HT1080 (cell line): Measurements from ENCODE around the gene RMND5B. TPM values are rescaled to one million over a fixed set of nuclear protein-coding genes. Genes with fewer than 3 reads are reported as not detected.
"Not testable (repeated sequence)": the region's sequence is repeated elsewhere in the genome, so short reads cannot be mapped to it uniquely, and the experiment has no call there.

Experiments used
- DNase-seq: peaks from one replicate; pipeline ENCODE4 v3.0.0-alpha.2; 2015; ENCODE audit warnings: low read depth
- total RNA-seq: library from RNA; depleted of rRNA; stranded (reverse); fragments of >200 nt; shearing (Covaris generic); gene quantifications from 2 replicates; pipeline ENCODE4 v1.2.3, GENCODE V29; 2014

RMND5B gene
- total RNA-seq, 1 experiment from 2014 or later: 23.0 TPM

- DNase-seq: no peak
Measured at GRCh38 chr5:178165581-178165980, 34.8 kb downstream of the RMND5B start.

- DNase-seq: no peak
Measured at GRCh38 chr5:178170455-178170854, 39.6 kb downstream of the RMND5B start.

- no peak for DNase-seq
Measured at GRCh38 chr5:178174456-178174855, 43.6 kb downstream of the RMND5B start.

- DNase-seq: no peak
Measured at GRCh38 chr5:178176791-178177190, 46.0 kb downstream of the RMND5B start.

- no peak for DNase-seq
Measured at GRCh38 chr5:178177569-178177968, 46.8 kb downstream of the RMND5B start.

- DNase-seq: no peak
Measured at GRCh38 chr5:178180141-178180863, 49.5 kb downstream of the RMND5B start.

GRCh38 chr5:178182158-178182876, 51.5 kb downstream of the RMND5B start:
- DNase-seq: no peak

GRCh38 chr5:178186427-178186826, 55.6 kb downstream of the RMND5B start:
- DNase-seq: no peak

GRCh38 chr5:178187014-178187413, 56.2 kb downstream of the RMND5B start, which contains the start of gene GMCL2:
GMCL2 (minus strand) TSS chr5:178187371; CDS start chr5:178187299, 72 bp downstream.
- DNase-seq: no peak

- DNase-seq: no peak
Measured at GRCh38 chr5:178189433-178189832, 58.6 kb downstream of the RMND5B start.

- DNase-seq: no peak
Measured at GRCh38 chr5:178191661-178192060, 60.8 kb downstream of the RMND5B start.

- no peak for DNase-seq
Measured at GRCh38 chr5:178192244-178192643, 61.4 kb downstream of the RMND5B start.

GRCh38 chr5:178192787-178193186, 62.0 kb downstream of the RMND5B start:
- DNase-seq: no peak

- DNase-seq: no peak
Measured at GRCh38 chr5:178193251-178193809, 62.5 kb downstream of the RMND5B start.

GRCh38 chr5:178194026-178194425, 63.2 kb downstream of the RMND5B start:
- no peak for DNase-seq

- no peak for DNase-seq
Measured at GRCh38 chr5:178196281-178196812, 65.5 kb downstream of the RMND5B start.

GRCh38 chr5:178196986-178197385, 66.2 kb downstream of the RMND5B start:
- DNase-seq: no peak

- not testable (repeated sequence) for DNase-seq
Measured at GRCh38 chr5:178198151-178198550, 67.3 kb downstream of the RMND5B start.

GRCh38 chr5:178198706-178199105, 67.9 kb downstream of the RMND5B start:
- no peak for DNase-seq

- no peak for DNase-seq
Measured at GRCh38 chr5:178199581-178200434, 69.0 kb downstream of the RMND5B start.
